Activated CD8-positive, alpha-beta memory T cell treated with anti-CD3 and anti-CD28 coated beads, Interleukin-2, amount 10 ng/mL, durations not matched to agents 7 days and 5 days (primary cell): ENCODE measurements around the gene XAB2. TPM values are rescaled to one million over a fixed set of nuclear protein-coding genes. Genes with fewer than 3 reads are reported as not detected.

Experiments used
- ATAC-seq: fragments of 150-1000 bp; cut with Tn5 transposase; one replicate; pipeline ENCODE4 v1.10.0; 2021; ENCODE audit warnings: moderate library complexity
- CTCF ChIA-PET: fragments of 350-600 bp; sonication (Branson Sonifier 250); formaldehyde crosslinking; loops from one replicate; lab custom pipeline; 2021; ENCODE audit warnings: antibody characterized with exemption; lab: Charles Lee
- DNase-seq: peaks from one replicate; pipeline ENCODE4 v3.0.0-alpha.2; 2020
- H3K27ac Mint-ChIP-seq: one replicate; pipeline ENCODE4 v1.8.0; 2021; ENCODE audit warnings: mild to moderate bottlenecking, mixed read lengths
- H3K27me3 Mint-ChIP-seq: one replicate; pipeline ENCODE4 v1.8.0; 2021; ENCODE audit warnings: mixed read lengths
- H3K36me3 Mint-ChIP-seq: one replicate; pipeline ENCODE4 v1.8.0; 2021; ENCODE audit warnings: mild to moderate bottlenecking, mixed read lengths
- H3K4me1 Mint-ChIP-seq: one replicate; pipeline ENCODE4 v1.8.0; 2021; ENCODE audit warnings: mixed read lengths
- H3K4me3 Mint-ChIP-seq: one replicate; pipeline ENCODE4 v1.8.0; 2021; ENCODE audit warnings: mild to moderate bottlenecking, moderate library complexity, mixed read lengths
- H3K9me3 Mint-ChIP-seq: one replicate; pipeline ENCODE4 v1.8.0; 2022; ENCODE audit warnings: low read depth, mixed read lengths
- total RNA-seq, 2 experiments: library from RNA; stranded (reverse); gene quantifications; one replicate each; pipeline ENCODE4 v1.2.3, GENCODE V29; 2021

The XAB2 gene
- total RNA-seq, 2 experiments from 2014 or later = 43.7 to 51.5 TPM

GRCh38 chr19:7636691-7637373 lies 7.5 kb upstream of the XAB2 start, which contains the start of gene STXBP2:
STXBP2 (plus strand) TSS chr19:7637110; CDS start chr19:7637150, 40 bp downstream.
- Mint-ChIP-seq H3K27ac (peak within 1 kb of the TSS; percentile 88), H3K9me3 (peaks cover 5% of the 10 kb centered on the region), H3K27me3 (no peaks in the 10 kb centered on the region), H3K4me3 (peak within 1 kb of the TSS; percentile 79), H3K36me3 (peaks cover 12% of the 10 kb centered on the region), H3K4me1 (peaks cover 26% of the 10 kb centered on the region)
- peak; percentile 92 for DNase-seq
- peak; percentile 94 for ATAC-seq
- CTCF ChIA-PET = interaction anchor here (1.2 to 2.9 kb wide), 6 partner anchors 24 to 232 kb away, joined by 3 to 13 read pairs (median 4); partner anchors contain the start of genes PNPLA6 and TRAPPC5

GRCh38 chr19:7636317-7636690 lies 7.0 kb upstream of the XAB2 start:
- H3K36me3 Mint-ChIP-seq = peaks cover 12% of the 10 kb centered on the region
- ATAC-seq (no peak), DNase-seq (no peak)
- peak overlapping the region; percentile 79 for H3K4me3 Mint-ChIP-seq
- peaks cover 28% of the 10 kb centered on the region for H3K4me1 Mint-ChIP-seq
- peak overlapping the region; percentile 88 for H3K27ac Mint-ChIP-seq
- H3K27me3 Mint-ChIP-seq = no peaks in the 10 kb centered on the region
- peaks cover 5% of the 10 kb centered on the region for H3K9me3 Mint-ChIP-seq
- CTCF ChIA-PET = interaction anchor here (1.5 kb wide), 1 partner anchor 45 kb away, joined by 5 read pairs; the partner anchor contains the start of gene TRAPPC5

GRCh38 chr19:7635670-7636069 lies 6.3 kb upstream of the XAB2 start:
- Mint-ChIP-seq H3K4me3 (peak overlapping the region; percentile 54), H3K36me3 (peaks cover 12% of the 10 kb centered on the region), H3K4me1 (peaks cover 32% of the 10 kb centered on the region), H3K9me3 (peaks cover 5% of the 10 kb centered on the region), H3K27me3 (no peaks in the 10 kb centered on the region), H3K27ac (peak overlapping the region; percentile 40)
- CTCF ChIA-PET = interaction anchor here (1.5 kb wide), 1 partner anchor 45 kb away, joined by 5 read pairs; the partner anchor contains the start of gene TRAPPC5
- ATAC-seq (no peak), DNase-seq (no peak)

- no peak for DNase-seq
Measured at GRCh38 chr19:7633698-7634097, 4.4 kb upstream of the XAB2 start, which contains the start of gene PCP2. PCP2 (minus strand) TSS chr19:7633719; CDS start chr19:7633457, 262 bp downstream.

GRCh38 chr19:7632340-7633203 lies 3.2 kb upstream of the XAB2 start:
- CTCF ChIA-PET = interaction anchor here (0.8 to 1.6 kb wide), 2 partner anchors 48 to 64 kb away, joined by 4 to 7 read pairs; partner anchors contain the start of gene TRAPPC5

More at GRCh38 chr19:7633698-7634097, 4.4 kb upstream of the XAB2 start, which contains the start of gene PCP2:
- CTCF ChIA-PET = interaction anchor here (0.8 to 1.6 kb wide), 2 partner anchors 47 to 65 kb away, joined by 4 to 7 read pairs; partner anchors contain the start of gene TRAPPC5
- Mint-ChIP-seq H3K27me3 (no peaks in the 10 kb centered on the region), H3K36me3 (peaks cover 2% of the 10 kb centered on the region), H3K27ac (no peak within 1 kb of the TSS), H3K9me3 (no peaks in the 10 kb centered on the region), H3K4me3 (no peak within 1 kb of the TSS), H3K4me1 (peaks cover 37% of the 10 kb centered on the region)
- no peak for ATAC-seq

GRCh38 chr19:7631577-7631976 lies 2.2 kb upstream of the XAB2 start:
- no peak overlapping the region for H3K4me3 Mint-ChIP-seq

More at GRCh38 chr19:7632340-7633203, 3.2 kb upstream of the XAB2 start:
- H3K27ac Mint-ChIP-seq = no peak overlapping the region
- H3K9me3 Mint-ChIP-seq = no peaks in the 10 kb centered on the region
- no peak overlapping the region for H3K4me3 Mint-ChIP-seq
- H3K27me3 Mint-ChIP-seq = no peaks in the 10 kb centered on the region
- peaks cover 2% of the 10 kb centered on the region for H3K36me3 Mint-ChIP-seq
- peaks cover 42% of the 10 kb centered on the region for H3K4me1 Mint-ChIP-seq
- DNase-seq (no peak), ATAC-seq (no peak)

GRCh38 chr19:7628589-7629311 lies 595 bp downstream of the XAB2 start:
- Mint-ChIP-seq H3K27me3 (no peaks in the 10 kb centered on the region), H3K4me3 (peak overlapping the region; percentile 97), H3K27ac (peak overlapping the region; percentile 99), H3K9me3 (no peaks in the 10 kb centered on the region), H3K4me1 (peaks cover 33% of the 10 kb centered on the region), H3K36me3 (peaks cover 6% of the 10 kb centered on the region)
- CTCF ChIA-PET = interaction anchor here (1.3 to 2.9 kb wide), 5 partner anchors 23 to 315 kb away, joined by 6 to 12 read pairs (median 10); partner anchors contain the start of genes ARHGEF18, TIMM44 and TRAPPC5
- DNase-seq = no peak
- ATAC-seq = no peak

More at GRCh38 chr19:7631577-7631976, 2.2 kb upstream of the XAB2 start:
- ATAC-seq (no peak), DNase-seq (no peak)
- Mint-ChIP-seq H3K4me1 (peaks cover 40% of the 10 kb centered on the region), H3K27me3 (no peaks in the 10 kb centered on the region), H3K9me3 (no peaks in the 10 kb centered on the region), H3K36me3 (peaks cover 6% of the 10 kb centered on the region), H3K27ac (no peak overlapping the region)
- CTCF ChIA-PET = no interaction called here

- Mint-ChIP-seq H3K9me3 (no peaks in the 10 kb centered on the region), H3K27me3 (no peaks in the 10 kb centered on the region), H3K4me1 (peaks cover 33% of the 10 kb centered on the region), H3K27ac (no peak overlapping the region), H3K4me3 (no peak overlapping the region), H3K36me3 (peaks cover 6% of the 10 kb centered on the region)
- no peak for DNase-seq
- ATAC-seq = no peak
- CTCF ChIA-PET = interaction anchor here (0.5 to 1.2 kb wide), 2 partner anchors 54 to 150 kb away, joined by 3 to 4 read pairs; partner anchors contain the start of gene TRAPPC5
Measured at GRCh38 chr19:7627166-7627565, 2.2 kb downstream of the XAB2 start.

- peaks cover 28% of the 10 kb centered on the region for H3K4me1 Mint-ChIP-seq
- CTCF ChIA-PET = interaction anchor here (0.7 kb wide), 1 partner anchor 192 kb away, joined by 3 read pairs; no protein-coding TSS in a partner anchor
- DNase-seq (no peak), ATAC-seq (no peak)
- peaks cover 12% of the 10 kb centered on the region for H3K36me3 Mint-ChIP-seq
- H3K27ac Mint-ChIP-seq = no peak overlapping the region
- H3K27me3 Mint-ChIP-seq = no peaks in the 10 kb centered on the region
- no peak overlapping the region for H3K4me3 Mint-ChIP-seq
- no peaks in the 10 kb centered on the region for H3K9me3 Mint-ChIP-seq
Measured at GRCh38 chr19:7625763-7626372, 3.5 kb downstream of the XAB2 start.

GRCh38 chr19:7624810-7625209 lies 4.5 kb downstream of the XAB2 start:
- Mint-ChIP-seq H3K4me1 (peaks cover 19% of the 10 kb centered on the region), H3K27me3 (no peaks in the 10 kb centered on the region), H3K27ac (no peak overlapping the region), H3K4me3 (no peak overlapping the region), H3K36me3 (peaks cover 12% of the 10 kb centered on the region), H3K9me3 (no peaks in the 10 kb centered on the region)
- ATAC-seq = no peak
- no peak for DNase-seq
- CTCF ChIA-PET = interaction anchor here (1.3 kb wide), 1 partner anchor 56 kb away, joined by 3 read pairs; no protein-coding TSS in a partner anchor

- no peaks in the 10 kb centered on the region for H3K27me3 Mint-ChIP-seq
- DNase-seq (no peak), ATAC-seq (no peak)
- H3K9me3 Mint-ChIP-seq = no peaks in the 10 kb centered on the region
- peaks cover 13% of the 10 kb centered on the region for H3K4me1 Mint-ChIP-seq
- H3K4me3 Mint-ChIP-seq = no peak overlapping the region
- no peak overlapping the region for H3K27ac Mint-ChIP-seq
- H3K36me3 Mint-ChIP-seq = peaks cover 10% of the 10 kb centered on the region
- CTCF ChIA-PET = interaction anchor here (0.8 to 1.3 kb wide), 2 partner anchors 56 to 57 kb away, joined by 3 read pairs; partner anchors contain the start of gene TRAPPC5
Measured at GRCh38 chr19:7623725-7624603, 5.4 kb downstream of the XAB2 start.
